NCI-H2171 treated with DMSO at 0.1 percent for 48 hours (cell line): ENCODE data around the gene XIRP2.
"Not testable (repeated sequence)": the region's sequence is repeated elsewhere in the genome, so short reads cannot be mapped to it uniquely, and the experiment has no call there.

Experiments used
- DNase-seq: peaks from one replicate; lab custom pipeline; 2025; lab: John Stamatoyannopoulos, UW

Gene XIRP2

GRCh38 chr2:167048829-167049228 lies 160.5 kb downstream of the XIRP2 start:
- DNase-seq = no peak

- no peak for DNase-seq
These were observed 161.4 kb downstream of the XIRP2 start for GRCh38 chr2:167049659-167050058.

DNA sequence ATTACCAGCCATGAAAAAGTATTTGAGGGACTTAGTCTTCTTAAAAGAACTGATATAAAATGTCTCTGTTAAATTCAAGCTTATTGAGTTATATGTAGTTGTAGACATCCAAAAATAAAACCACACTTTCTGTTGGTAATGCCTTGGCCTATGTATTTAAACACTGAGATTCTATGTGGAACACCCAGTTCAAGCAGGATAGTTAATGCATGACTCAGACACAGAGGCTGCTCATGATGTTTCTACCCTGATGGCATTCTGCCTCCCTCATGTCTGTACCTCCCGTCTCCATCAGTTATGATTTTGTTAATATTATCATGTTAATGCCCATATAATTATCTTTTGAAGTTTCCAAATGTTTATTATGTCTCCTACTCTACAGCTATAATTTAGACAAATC lies 164.5 kb downstream of the XIRP2 start:
- DNase-seq = no peak

GRCh38 chr2:167054881-167055280 lies 166.6 kb downstream of the XIRP2 start:
- DNase-seq = no peak

- DNase-seq = no peak
These were observed 169.2 kb downstream of the XIRP2 start for GRCh38 chr2:167057446-167057845.

- no peak for DNase-seq
These were observed 170.9 kb downstream of the XIRP2 start for GRCh38 chr2:167059173-167059572.

- DNase-seq = no peak
These were observed 181.6 kb downstream of the XIRP2 start for GRCh38 chr2:167069855-167070254.

- not testable (repeated sequence) for DNase-seq
These were observed 187.4 kb downstream of the XIRP2 start for GRCh38 chr2:167075708-167076107.

DNA sequence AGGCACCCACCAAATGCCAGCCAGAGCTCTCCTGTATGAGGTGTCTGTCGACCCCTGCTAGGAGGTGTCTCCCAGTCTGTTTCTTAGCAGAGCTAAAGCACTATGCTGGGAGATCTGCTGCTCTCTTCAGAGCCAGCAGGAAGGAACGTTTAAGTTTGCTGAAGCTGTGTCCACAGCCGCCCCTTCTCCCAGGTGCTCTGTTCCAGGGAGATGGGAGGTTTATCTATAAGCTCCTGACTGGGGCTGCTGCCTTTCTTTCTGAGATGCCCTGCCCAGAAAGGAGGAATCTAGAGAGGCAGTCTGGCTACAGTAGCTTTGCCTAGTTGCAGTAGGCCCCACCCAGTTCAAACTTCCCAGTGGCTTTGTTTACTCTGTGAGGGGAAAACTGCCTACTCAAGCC lies 210.7 kb downstream of the XIRP2 start:
- DNase-seq = not testable (repeated sequence)

GRCh38 chr2:167100506-167100905 lies 212.2 kb downstream of the XIRP2 start:
- peak; percentile 23 for DNase-seq

DNA sequence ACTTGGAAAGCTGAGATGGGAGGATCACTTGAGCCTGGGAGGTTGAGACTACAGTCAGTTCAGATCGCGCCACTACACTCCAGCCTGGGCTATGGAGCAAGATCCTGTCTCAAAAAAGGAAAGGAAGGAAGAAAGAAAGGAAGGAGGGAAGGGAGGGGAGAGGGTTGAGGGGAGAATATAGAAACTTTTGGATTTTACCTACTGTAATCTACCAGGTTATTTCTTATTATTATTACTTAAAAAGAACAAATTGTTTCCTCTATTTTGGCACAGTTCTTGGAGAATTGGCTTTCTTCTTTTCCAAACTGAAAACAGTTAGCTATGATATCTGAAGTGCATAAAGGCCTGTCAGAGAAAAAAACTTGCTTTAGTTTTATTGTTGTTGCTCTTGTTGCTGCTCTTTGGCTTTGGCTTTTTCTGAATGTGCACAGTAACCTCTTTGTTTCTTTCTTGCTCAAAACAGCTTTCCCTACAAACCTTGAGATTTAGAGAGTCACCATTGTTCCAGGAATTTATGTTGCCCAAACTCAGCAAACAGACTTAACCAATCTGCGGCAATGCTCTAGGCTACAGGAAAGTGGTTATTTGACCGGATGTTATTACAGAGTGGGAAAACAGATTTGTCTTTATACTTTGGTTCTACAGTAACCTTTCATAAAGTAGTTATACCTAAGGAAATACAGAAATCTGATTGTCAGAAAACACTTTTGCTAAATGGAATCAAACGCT lies 214.9 kb downstream of the XIRP2 start:
- DNase-seq = no peak

DNA sequence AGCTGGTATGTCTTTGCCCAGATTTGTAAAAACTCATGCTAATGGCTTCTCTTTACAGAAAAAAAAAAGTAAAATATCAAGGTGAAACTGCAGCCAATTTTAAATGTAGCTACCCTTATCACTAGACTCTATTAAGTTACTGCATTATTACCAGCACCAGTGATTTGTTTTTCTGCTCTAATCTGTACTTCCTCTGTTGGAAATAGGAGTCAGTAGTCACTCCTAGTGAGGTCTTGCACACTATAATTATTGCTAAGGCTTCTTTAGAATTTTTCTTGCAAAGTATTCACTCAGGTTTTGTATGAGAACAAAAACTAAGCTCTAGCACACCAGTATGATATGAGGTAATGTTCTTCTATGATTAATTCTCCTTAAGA lies 215.5 kb downstream of the XIRP2 start:
- DNase-seq = no peak

GRCh38 chr2:167104691-167105090 lies 216.4 kb downstream of the XIRP2 start:
- DNase-seq = no peak

GRCh38 chr2:167109682-167110081 lies 221.4 kb downstream of the XIRP2 start:
- DNase-seq = not testable (repeated sequence)

DNA sequence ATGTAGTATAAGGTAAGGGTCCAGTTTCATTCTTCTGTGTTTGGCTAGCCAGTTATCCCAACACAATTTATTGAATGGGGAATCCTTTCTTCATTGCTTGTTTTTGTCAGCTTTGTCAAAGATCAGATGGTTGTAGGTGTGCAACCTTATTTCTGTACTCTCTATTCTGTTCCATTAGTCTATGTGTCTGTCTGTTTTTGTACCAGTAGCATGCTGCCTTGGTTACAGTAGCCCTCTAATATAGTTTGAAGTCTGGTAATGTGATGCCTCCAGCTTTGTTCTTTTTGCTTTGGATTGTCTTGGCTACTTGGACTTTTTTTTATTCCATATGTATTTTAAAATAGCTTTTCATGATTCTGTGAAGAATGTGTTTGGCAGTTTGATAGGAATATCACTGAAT lies 222.1 kb downstream of the XIRP2 start:
- no peak for DNase-seq

GRCh38 chr2:167114018-167114417 lies 225.7 kb downstream of the XIRP2 start:
- DNase-seq = no peak

DNA sequence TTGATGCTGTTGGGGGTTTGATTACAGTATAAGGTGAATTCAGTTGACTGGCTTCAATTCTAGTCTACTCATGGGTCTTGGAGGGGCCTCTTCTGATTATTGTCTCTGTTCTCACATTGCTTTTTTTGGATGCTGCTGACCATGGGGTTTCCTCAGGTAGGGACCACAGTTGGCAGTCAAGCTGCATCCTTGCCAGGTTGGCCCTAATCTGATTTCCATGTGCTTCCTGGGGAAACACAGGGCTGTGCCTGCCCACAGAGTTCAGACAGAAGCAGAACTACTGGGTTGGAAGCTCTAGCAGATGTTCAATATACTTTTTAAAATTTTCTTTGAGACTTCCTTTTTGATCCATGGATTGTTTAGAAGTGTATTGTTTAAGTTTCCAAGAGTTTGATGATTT lies 227.3 kb downstream of the XIRP2 start:
- no peak for DNase-seq

DNA sequence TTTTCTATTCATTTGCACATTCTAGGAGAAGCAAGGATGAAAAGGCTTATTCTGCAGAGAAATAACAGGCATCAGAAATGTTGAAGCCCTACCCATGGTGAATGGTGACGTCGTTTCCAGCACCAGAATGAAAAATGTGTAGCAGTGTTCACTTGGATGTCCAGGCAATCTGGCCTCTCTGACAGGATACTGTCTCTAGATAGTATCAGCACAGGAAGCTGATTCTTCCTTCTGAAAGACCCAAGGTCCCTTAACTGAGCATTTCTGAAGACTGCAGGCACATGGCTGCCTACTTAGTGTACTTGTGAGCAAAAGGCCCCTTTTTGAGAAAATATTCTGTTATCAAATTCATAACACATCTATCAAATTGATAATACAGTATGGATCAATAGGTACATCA lies 234.1 kb downstream of the XIRP2 start:
- DNase-seq = no peak

GRCh38 chr2:167126165-167126564 lies 237.9 kb downstream of the XIRP2 start:
- no peak for DNase-seq

- DNase-seq = peak; percentile 81
These were observed 238.9 kb downstream of the XIRP2 start for GRCh38 chr2:167127135-167127534.

DNA sequence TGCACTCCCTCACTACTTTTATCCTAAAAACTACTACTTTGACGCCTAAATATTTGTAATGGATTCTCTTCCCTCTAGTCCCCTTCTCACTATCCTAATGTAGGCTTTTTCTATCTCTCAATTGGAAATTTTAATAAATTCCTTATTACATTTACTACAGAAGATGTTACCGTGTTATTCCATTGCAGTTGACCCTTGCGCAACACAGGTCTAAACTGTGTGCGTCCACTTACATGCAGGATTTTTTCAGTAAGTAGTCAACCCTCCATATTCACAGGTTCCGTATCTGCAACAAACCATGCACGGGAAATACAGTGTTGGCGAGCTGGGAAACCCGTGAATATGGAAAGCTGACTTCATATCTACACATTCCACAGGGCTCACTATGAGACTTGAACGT lies 239.8 kb downstream of the XIRP2 start:
- no peak for DNase-seq

GRCh38 chr2:167132066-167132465 lies 243.8 kb downstream of the XIRP2 start:
- no peak for DNase-seq

GRCh38 chr2:167132906-167133555 lies 244.8 kb downstream of the XIRP2 start:
- DNase-seq = no peak

GRCh38 chr2:167133614-167134013 lies 245.3 kb downstream of the XIRP2 start:
- no peak for DNase-seq
